ENCODE measurements around the gene ASTN2.

The ASTN2 gene

GRCh38 chr9:117156144-117156688 is 258.6 kb downstream of the ASTN2 start:
- DNase-seq: no peak

GRCh38 chr9:117153021-117153420 is 261.8 kb downstream of the ASTN2 start:
- no peak for DNase-seq

GRCh38 chr9:117151716-117152115 is 263.1 kb downstream of the ASTN2 start:
- no peak for DNase-seq

GRCh38 chr9:117149996-117150395 is 264.9 kb downstream of the ASTN2 start:
- no peak for DNase-seq

- DNase-seq: no peak
Observed at GRCh38 chr9:117145811-117146490, 268.9 kb downstream of the ASTN2 start.

- DNase-seq: no peak
Observed at GRCh38 chr9:117145081-117145480, 269.8 kb downstream of the ASTN2 start.

GRCh38 chr9:117138231-117138630 is 276.6 kb downstream of the ASTN2 start:
- DNase-seq: no peak

GRCh38 chr9:117136461-117136860 is 278.4 kb downstream of the ASTN2 start:
- no peak for DNase-seq

GRCh38 chr9:117135501-117136098 is 279.3 kb downstream of the ASTN2 start:
- no peak for DNase-seq

- DNase-seq: no peak
Observed at GRCh38 chr9:117134826-117135500, 279.9 kb downstream of the ASTN2 start.

GRCh38 chr9:117126871-117127270 is 288.0 kb downstream of the ASTN2 start:
- no peak for DNase-seq

GRCh38 chr9:117125531-117125930 is 289.3 kb downstream of the ASTN2 start:
- no peak for DNase-seq

- no peak for DNase-seq
Observed at GRCh38 chr9:117123729-117124128, 291.1 kb downstream of the ASTN2 start.

GRCh38 chr9:117122953-117123352 is 291.9 kb downstream of the ASTN2 start:
- DNase-seq: no peak

GRCh38 chr9:117122102-117122501 is 292.8 kb downstream of the ASTN2 start:
- DNase-seq: no peak

GRCh38 chr9:117121316-117121715 is 293.5 kb downstream of the ASTN2 start:
- peak; percentile 11 for DNase-seq

GRCh38 chr9:117120061-117120460 is 294.8 kb downstream of the ASTN2 start:
- DNase-seq: no peak

- DNase-seq: no peak
Observed at GRCh38 chr9:117116084-117116483, 298.8 kb downstream of the ASTN2 start.

GRCh38 chr9:117114768-117115167 is 300.1 kb downstream of the ASTN2 start:
- DNase-seq: no peak

- no peak for DNase-seq
Observed at GRCh38 chr9:117104716-117105495, 310.0 kb downstream of the ASTN2 start.

- DNase-seq: no peak
Observed at GRCh38 chr9:117104206-117104605, 310.7 kb downstream of the ASTN2 start.

- no peak for DNase-seq
Observed at GRCh38 chr9:117103438-117104110, 311.3 kb downstream of the ASTN2 start.

- DNase-seq: no peak
Observed at GRCh38 chr9:117101008-117101407, 313.8 kb downstream of the ASTN2 start.
